WTC11 (cell line): Measurements from ENCODE around the gene NCKAP5. TPM values are rescaled to one million over a fixed set of nuclear protein-coding genes. Genes with fewer than 3 reads are reported as not detected.

ENCODE experiments used
- ATAC-seq: fragments of 200-7000 bp; cut with Tn5 transposase; 2 replicates; pipeline ENCODE4 v1.10.0; 2021; ENCODE audit warnings: mild to moderate bottlenecking, moderate library complexity
- CTCF ChIA-PET: fragments of 300-600 bp; sonication (Branson Sonifier 250); formaldehyde crosslinking; loops from one replicate; lab custom pipeline; 2021; ENCODE audit warnings: antibody characterized with exemption; lab: Charles Lee
- POLR2A ChIA-PET: fragments of 350-600 bp; sonication (Branson Sonifier 250); formaldehyde crosslinking; loops from one replicate; lab custom pipeline; 2021; ENCODE audit warnings: antibody characterized with exemption; lab: Charles Lee
- DNase-seq: peaks from one replicate; pipeline ENCODE4 v3.0.0; 2021; ENCODE audit warnings: low spot score
- H3K27ac Mint-ChIP-seq: 2 replicates; pipeline ENCODE4 v1.8.0; 2021; ENCODE audit warnings: mixed read lengths
- H3K27me3 Mint-ChIP-seq: 2 replicates; pipeline ENCODE4 v1.8.0; 2021; ENCODE audit warnings: low read depth, mild to moderate bottlenecking, moderate library complexity, mixed read lengths
- H3K36me3 Mint-ChIP-seq: 2 replicates; pipeline ENCODE4 v1.8.0; 2021; ENCODE audit warnings: mixed read lengths
- H3K4me1 Mint-ChIP-seq: 2 replicates; pipeline ENCODE4 v1.8.0; 2022; ENCODE audit warnings: mixed read lengths
- H3K4me3 Mint-ChIP-seq: 2 replicates; pipeline ENCODE4 v1.8.0; 2021; ENCODE audit warnings: mild to moderate bottlenecking, moderate library complexity, mixed read lengths
- H3K9me3 Mint-ChIP-seq: 2 replicates; pipeline ENCODE4 v1.8.0; 2021; ENCODE audit warnings: mixed read lengths
- CBFB ChIP-seq: sonication (generic); formaldehyde crosslinking; IDR thresholded peaks from 2 replicates; pipeline ENCODE4 v1.8.1; 2022; ENCODE audit warnings: mild to moderate bottlenecking, low read depth, missing genetic modification reagents
- ESRRA ChIP-seq: sonication (generic); formaldehyde crosslinking; IDR thresholded peaks from 2 replicates; pipeline ENCODE4 v1.8.1; 2022; ENCODE audit warnings: mild to moderate bottlenecking, missing genetic modification reagents, borderline replicate concordance
- KAT7 ChIP-seq: sonication (generic); formaldehyde crosslinking; IDR thresholded peaks from 2 replicates; pipeline ENCODE4 v1.8.1; 2023; ENCODE audit warnings: missing genetic modification reagents, mild to moderate bottlenecking, borderline replicate concordance
- NFE2L1 ChIP-seq: sonication (generic); formaldehyde crosslinking; IDR thresholded peaks from 2 replicates; pipeline ENCODE4 v1.8.1; 2023; ENCODE audit warnings: missing genetic modification reagents
- NFYB ChIP-seq: sonication (generic); formaldehyde crosslinking; conservative IDR thresholded peaks from 2 replicates; pipeline ENCODE4 v1.8.0; 2022; ENCODE audit warnings: low read depth, missing genetic modification reagents
- NR1H2 ChIP-seq: sonication (generic); formaldehyde crosslinking; IDR thresholded peaks from 2 replicates; pipeline ENCODE4 v1.9.0; 2021; ENCODE audit warnings: mild to moderate bottlenecking, moderate library complexity, missing genetic modification reagents
- PRRX2 ChIP-seq: fragments of 250-450 bp; sonication (Bioruptor Pico); IDR thresholded peaks from 2 replicates; pipeline ENCODE4 v1.8.0; 2021; ENCODE audit warnings: mild to moderate bottlenecking
- RELA ChIP-seq: sonication (generic); formaldehyde crosslinking; IDR thresholded peaks from 2 replicates; pipeline ENCODE4 v1.8.1; 2022; ENCODE audit warnings: missing genetic modification reagents, mild to moderate bottlenecking, borderline replicate concordance
- SMAD3 ChIP-seq: sonication (generic); formaldehyde crosslinking; IDR thresholded peaks from 2 replicates; pipeline ENCODE4 v1.8.0; 2022; ENCODE audit warnings: missing genetic modification reagents, mild to moderate bottlenecking, borderline replicate concordance
- SMAD4 ChIP-seq: sonication (generic); formaldehyde crosslinking; IDR thresholded peaks from 2 replicates; pipeline ENCODE4 v1.8.0; 2022; ENCODE audit warnings: mild to moderate bottlenecking, missing genetic modification reagents
- TCF7 ChIP-seq: sonication (generic); formaldehyde crosslinking; IDR thresholded peaks from 2 replicates; pipeline ENCODE4 v1.8.0; 2022; ENCODE audit warnings: mild to moderate bottlenecking, low read depth, missing genetic modification reagents, moderate library complexity
- ZNF396 ChIP-seq: fragments of 250-450 bp; sonication (Bioruptor Pico); IDR thresholded peaks from 2 replicates; pipeline ENCODE4 v1.8.0; 2021; ENCODE audit warnings: mild to moderate bottlenecking, moderate library complexity, borderline replicate concordance
- total RNA-seq: library from RNA; stranded (reverse); gene quantifications from 3 replicates; pipeline ENCODE4 v1.2.3, GENCODE V29; 2021
- TF ChIP-seq, protein P1 (sequence below): fragments of 250-450 bp; sonication (Bioruptor Pico); IDR thresholded peaks from 2 replicates; pipeline ENCODE4 v1.9.0; 2021; ENCODE audit warnings: mild to moderate bottlenecking, borderline replicate concordance
- TF ChIP-seq, protein P2 (sequence below): sonication (generic); formaldehyde crosslinking; IDR thresholded peaks from 2 replicates; pipeline ENCODE4 v1.8.1; 2022; ENCODE audit warnings: missing genetic modification reagents, borderline replicate concordance
- TF ChIP-seq, protein P3 (sequence below): fragments of 250-450 bp; sonication (Bioruptor Pico); IDR thresholded peaks from 2 replicates; pipeline ENCODE4 v1.8.0; 2021; ENCODE audit warnings: mild to moderate bottlenecking
- TF ChIP-seq, protein P4 (sequence below): sonication (generic); formaldehyde crosslinking; IDR thresholded peaks from 2 replicates; pipeline ENCODE4 v1.8.1; 2023; ENCODE audit warnings: mild to moderate bottlenecking, missing genetic modification reagents, moderate library complexity
- TF ChIP-seq, protein P5 (sequence below): sonication (generic); formaldehyde crosslinking; IDR thresholded peaks from 2 replicates; pipeline ENCODE4 v1.8.1; 2022; ENCODE audit warnings: low read depth, mild to moderate bottlenecking, moderate library complexity, missing genetic modification reagents, borderline replicate concordance
- TF ChIP-seq, protein P6 (sequence below): sonication (generic); formaldehyde crosslinking; IDR thresholded peaks from 2 replicates; pipeline ENCODE4 v1.8.1; 2022; ENCODE audit warnings: low read depth, missing genetic modification reagents, borderline replicate concordance
- TF ChIP-seq, protein P7 (sequence below): sonication (generic); formaldehyde crosslinking; IDR thresholded peaks from 2 replicates; pipeline ENCODE4 v1.8.1; 2022; ENCODE audit warnings: mild to moderate bottlenecking, moderate library complexity, missing genetic modification reagents
- TF ChIP-seq, protein P8 (sequence below): sonication (generic); formaldehyde crosslinking; IDR thresholded peaks from 2 replicates; pipeline ENCODE4 v1.8.1; 2023; ENCODE audit warnings: mild to moderate bottlenecking, missing genetic modification reagents, moderate library complexity
- TF ChIP-seq, protein P9 (sequence below): sonication (generic); formaldehyde crosslinking; conservative IDR thresholded peaks from 2 replicates; pipeline ENCODE4 v1.8.1; 2022; ENCODE audit warnings: mild to moderate bottlenecking, missing genetic modification reagents

NCKAP5 gene
- total RNA-seq, 1 experiment from 2014 or later: 0.55 TPM

DNA sequence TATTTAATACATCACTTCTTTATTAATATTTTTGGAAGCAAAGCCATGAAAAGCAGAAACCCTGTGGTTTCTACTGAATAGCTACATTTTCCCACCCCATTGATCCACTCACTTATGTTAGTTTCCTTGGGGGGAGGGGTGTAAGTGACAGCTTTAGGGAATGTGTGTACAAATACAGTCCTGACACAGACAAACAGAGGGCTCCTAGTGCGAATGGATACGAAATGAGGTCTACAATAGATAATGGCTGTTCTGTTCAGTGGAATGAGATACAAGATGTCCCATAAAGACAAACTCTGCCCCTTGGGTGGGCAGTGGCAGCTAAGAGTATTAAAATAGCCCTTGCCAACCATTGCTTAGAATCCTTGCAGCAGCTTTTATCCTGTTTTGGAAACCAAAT lies 312.9 kb downstream of the NCKAP5 start:
- no peak overlapping the region for H3K4me3 Mint-ChIP-seq
- no peak for DNase-seq
- POLR2A ChIA-PET: no interaction called here
- TF ChIP-seq SMAD4 (CRISPR knock-in tag): no peak
- no peak for TF ChIP-seq TCF7
- TF ChIP-seq ESRRA (CRISPR knock-in tag): no peak
- TF ChIP-seq, protein P1, sequence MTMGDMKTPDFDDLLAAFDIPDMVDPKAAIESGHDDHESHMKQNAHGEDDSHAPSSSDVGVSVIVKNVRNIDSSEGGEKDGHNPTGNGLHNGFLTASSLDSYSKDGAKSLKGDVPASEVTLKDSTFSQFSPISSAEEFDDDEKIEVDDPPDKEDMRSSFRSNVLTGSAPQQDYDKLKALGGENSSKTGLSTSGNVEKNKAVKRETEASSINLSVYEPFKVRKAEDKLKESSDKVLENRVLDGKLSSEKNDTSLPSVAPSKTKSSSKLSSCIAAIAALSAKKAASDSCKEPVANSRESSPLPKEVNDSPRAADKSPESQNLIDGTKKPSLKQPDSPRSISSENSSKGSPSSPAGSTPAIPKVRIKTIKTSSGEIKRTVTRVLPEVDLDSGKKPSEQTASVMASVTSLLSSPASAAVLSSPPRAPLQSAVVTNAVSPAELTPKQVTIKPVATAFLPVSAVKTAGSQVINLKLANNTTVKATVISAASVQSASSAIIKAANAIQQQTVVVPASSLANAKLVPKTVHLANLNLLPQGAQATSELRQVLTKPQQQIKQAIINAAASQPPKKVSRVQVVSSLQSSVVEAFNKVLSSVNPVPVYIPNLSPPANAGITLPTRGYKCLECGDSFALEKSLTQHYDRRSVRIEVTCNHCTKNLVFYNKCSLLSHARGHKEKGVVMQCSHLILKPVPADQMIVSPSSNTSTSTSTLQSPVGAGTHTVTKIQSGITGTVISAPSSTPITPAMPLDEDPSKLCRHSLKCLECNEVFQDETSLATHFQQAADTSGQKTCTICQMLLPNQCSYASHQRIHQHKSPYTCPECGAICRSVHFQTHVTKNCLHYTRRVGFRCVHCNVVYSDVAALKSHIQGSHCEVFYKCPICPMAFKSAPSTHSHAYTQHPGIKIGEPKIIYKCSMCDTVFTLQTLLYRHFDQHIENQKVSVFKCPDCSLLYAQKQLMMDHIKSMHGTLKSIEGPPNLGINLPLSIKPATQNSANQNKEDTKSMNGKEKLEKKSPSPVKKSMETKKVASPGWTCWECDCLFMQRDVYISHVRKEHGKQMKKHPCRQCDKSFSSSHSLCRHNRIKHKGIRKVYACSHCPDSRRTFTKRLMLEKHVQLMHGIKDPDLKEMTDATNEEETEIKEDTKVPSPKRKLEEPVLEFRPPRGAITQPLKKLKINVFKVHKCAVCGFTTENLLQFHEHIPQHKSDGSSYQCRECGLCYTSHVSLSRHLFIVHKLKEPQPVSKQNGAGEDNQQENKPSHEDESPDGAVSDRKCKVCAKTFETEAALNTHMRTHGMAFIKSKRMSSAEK: no peak
- TF ChIP-seq, protein P2, sequence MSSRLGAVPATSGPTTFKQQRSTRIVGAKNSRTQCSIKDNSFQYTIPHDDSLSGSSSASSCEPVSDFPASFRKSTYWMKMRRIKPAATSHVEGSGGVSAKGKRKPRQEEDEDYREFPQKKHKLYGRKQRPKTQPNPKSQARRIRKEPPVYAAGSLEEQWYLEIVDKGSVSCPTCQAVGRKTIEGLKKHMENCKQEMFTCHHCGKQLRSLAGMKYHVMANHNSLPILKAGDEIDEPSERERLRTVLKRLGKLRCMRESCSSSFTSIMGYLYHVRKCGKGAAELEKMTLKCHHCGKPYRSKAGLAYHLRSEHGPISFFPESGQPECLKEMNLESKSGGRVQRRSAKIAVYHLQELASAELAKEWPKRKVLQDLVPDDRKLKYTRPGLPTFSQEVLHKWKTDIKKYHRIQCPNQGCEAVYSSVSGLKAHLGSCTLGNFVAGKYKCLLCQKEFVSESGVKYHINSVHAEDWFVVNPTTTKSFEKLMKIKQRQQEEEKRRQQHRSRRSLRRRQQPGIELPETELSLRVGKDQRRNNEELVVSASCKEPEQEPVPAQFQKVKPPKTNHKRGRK (CRISPR knock-in tag): no peak
- TF ChIP-seq RELA (CRISPR knock-in tag): no peak
- no peak for TF ChIP-seq NR1H2
- TF ChIP-seq PRRX2 (CRISPR knock-in tag): no peak
- TF ChIP-seq, protein P3, sequence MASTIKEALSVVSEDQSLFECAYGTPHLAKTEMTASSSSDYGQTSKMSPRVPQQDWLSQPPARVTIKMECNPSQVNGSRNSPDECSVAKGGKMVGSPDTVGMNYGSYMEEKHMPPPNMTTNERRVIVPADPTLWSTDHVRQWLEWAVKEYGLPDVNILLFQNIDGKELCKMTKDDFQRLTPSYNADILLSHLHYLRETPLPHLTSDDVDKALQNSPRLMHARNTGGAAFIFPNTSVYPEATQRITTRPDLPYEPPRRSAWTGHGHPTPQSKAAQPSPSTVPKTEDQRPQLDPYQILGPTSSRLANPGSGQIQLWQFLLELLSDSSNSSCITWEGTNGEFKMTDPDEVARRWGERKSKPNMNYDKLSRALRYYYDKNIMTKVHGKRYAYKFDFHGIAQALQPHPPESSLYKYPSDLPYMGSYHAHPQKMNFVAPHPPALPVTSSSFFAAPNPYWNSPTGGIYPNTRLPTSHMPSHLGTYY (CRISPR knock-in tag): no peak
- no peak for TF ChIP-seq SMAD3 (CRISPR knock-in tag)
- TF ChIP-seq, protein P4, sequence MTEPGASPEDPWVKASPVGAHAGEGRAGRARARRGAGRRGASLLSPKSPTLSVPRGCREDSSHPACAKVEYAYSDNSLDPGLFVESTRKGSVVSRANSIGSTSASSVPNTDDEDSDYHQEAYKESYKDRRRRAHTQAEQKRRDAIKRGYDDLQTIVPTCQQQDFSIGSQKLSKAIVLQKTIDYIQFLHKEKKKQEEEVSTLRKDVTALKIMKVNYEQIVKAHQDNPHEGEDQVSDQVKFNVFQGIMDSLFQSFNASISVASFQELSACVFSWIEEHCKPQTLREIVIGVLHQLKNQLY (CRISPR knock-in tag): no peak
- no peak for TF ChIP-seq KAT7 (CRISPR knock-in tag)
- TF ChIP-seq, protein P5, sequence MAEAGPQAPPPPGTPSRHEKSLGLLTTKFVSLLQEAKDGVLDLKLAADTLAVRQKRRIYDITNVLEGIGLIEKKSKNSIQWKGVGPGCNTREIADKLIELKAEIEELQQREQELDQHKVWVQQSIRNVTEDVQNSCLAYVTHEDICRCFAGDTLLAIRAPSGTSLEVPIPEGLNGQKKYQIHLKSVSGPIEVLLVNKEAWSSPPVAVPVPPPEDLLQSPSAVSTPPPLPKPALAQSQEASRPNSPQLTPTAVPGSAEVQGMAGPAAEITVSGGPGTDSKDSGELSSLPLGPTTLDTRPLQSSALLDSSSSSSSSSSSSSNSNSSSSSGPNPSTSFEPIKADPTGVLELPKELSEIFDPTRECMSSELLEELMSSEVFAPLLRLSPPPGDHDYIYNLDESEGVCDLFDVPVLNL: no peak
- TF ChIP-seq, protein P6, sequence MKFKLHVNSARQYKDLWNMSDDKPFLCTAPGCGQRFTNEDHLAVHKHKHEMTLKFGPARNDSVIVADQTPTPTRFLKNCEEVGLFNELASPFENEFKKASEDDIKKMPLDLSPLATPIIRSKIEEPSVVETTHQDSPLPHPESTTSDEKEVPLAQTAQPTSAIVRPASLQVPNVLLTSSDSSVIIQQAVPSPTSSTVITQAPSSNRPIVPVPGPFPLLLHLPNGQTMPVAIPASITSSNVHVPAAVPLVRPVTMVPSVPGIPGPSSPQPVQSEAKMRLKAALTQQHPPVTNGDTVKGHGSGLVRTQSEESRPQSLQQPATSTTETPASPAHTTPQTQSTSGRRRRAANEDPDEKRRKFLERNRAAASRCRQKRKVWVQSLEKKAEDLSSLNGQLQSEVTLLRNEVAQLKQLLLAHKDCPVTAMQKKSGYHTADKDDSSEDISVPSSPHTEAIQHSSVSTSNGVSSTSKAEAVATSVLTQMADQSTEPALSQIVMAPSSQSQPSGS (CRISPR knock-in tag): no peak
- no peak for TF ChIP-seq CBFB (CRISPR knock-in tag)
- TF ChIP-seq, all 79 proteins: peak for 0
- Mint-ChIP-seq H3K4me1 (no peaks in the 10 kb centered on the region), H3K36me3 (no peaks in the 10 kb centered on the region), H3K27me3 (no peaks in the 10 kb centered on the region; the same call in 1 of the 2 replicates), H3K27ac (no peak overlapping the region), H3K9me3 (no peaks in the 10 kb centered on the region)
- CTCF ChIA-PET: no interaction called here
- no peak for ATAC-seq

DNA sequence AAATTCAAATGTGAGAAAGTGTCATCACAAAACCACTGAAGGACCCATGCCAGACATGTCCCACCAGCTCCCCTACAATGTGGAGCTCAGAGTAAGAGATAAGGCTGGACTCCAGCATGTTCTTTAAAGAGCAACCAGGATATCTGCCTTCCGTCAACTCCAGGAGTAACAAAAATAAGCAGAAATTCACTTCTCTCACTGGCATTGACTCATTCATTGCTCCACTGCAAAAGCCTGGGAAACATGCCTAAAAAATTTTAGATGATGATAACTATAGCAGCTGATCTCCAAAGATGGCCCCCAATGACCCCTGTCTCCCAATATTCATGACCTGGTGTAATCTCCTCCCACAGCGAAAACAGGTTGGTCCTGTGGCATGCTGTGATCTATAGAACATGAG lies 314.5 kb downstream of the NCKAP5 start:
- DNase-seq: no peak
- Mint-ChIP-seq H3K36me3 (no peaks in the 10 kb centered on the region), H3K27ac (no peak overlapping the region), H3K4me1 (no peaks in the 10 kb centered on the region), H3K27me3 (no peaks in the 10 kb centered on the region), H3K9me3 (no peaks in the 10 kb centered on the region), H3K4me3 (no peak overlapping the region)
- CTCF ChIA-PET: no interaction called here
- POLR2A ChIA-PET: no interaction called here
- no peak for ATAC-seq
- TF ChIP-seq, protein P7, sequence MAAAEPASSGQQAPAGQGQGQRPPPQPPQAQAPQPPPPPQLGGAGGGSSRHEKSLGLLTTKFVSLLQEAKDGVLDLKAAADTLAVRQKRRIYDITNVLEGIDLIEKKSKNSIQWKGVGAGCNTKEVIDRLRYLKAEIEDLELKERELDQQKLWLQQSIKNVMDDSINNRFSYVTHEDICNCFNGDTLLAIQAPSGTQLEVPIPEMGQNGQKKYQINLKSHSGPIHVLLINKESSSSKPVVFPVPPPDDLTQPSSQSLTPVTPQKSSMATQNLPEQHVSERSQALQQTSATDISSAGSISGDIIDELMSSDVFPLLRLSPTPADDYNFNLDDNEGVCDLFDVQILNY (CRISPR knock-in tag): no peak
- TF ChIP-seq, protein P8, sequence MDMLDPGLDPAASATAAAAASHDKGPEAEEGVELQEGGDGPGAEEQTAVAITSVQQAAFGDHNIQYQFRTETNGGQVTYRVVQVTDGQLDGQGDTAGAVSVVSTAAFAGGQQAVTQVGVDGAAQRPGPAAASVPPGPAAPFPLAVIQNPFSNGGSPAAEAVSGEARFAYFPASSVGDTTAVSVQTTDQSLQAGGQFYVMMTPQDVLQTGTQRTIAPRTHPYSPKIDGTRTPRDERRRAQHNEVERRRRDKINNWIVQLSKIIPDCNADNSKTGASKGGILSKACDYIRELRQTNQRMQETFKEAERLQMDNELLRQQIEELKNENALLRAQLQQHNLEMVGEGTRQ (CRISPR knock-in tag): no peak
- no peak for TF ChIP-seq NFE2L1 (CRISPR knock-in tag)
- TF ChIP-seq, protein P9, sequence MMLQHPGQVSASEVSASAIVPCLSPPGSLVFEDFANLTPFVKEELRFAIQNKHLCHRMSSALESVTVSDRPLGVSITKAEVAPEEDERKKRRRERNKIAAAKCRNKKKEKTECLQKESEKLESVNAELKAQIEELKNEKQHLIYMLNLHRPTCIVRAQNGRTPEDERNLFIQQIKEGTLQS (CRISPR knock-in tag): no peak
- TF ChIP-seq NFYB: no peak
- TF ChIP-seq, protein P6 (CRISPR knock-in tag): no peak
- TF ChIP-seq ZNF396 (CRISPR knock-in tag): no peak
